ENCODE measurements around the gene LRRFIP2.

GRCh38 chr3:37216597-37217097, 42.3 kb upstream of the LRRFIP2 start:
- TF ChIP-seq CTCF (IDR thresholded peaks at IDR 0.05) (no peak), POLR2A (IDR thresholded peaks at IDR 0.05) (no peak)
